Cardiac fibroblast (primary cell): ENCODE data around the gene PIM3.

ENCODE experiments used
- DNase-seq, 2 donors: peaks; one replicate each; pipeline versions ENCODE4 v3.0.0 to v3.0.0-alpha.2; 2010; ENCODE audit warnings: low read depth in 2 of 2
- H3K4me3 ChIP-seq, 2 donors: replicated peaks in 1 of 2; 1 replicate in 1 of 2; 2 replicates in 1 of 2; pipeline ENCODE4 v1.5.1; 2011; ENCODE audit warnings: low read depth in 2 of 2, low read length in 2 of 2, mild to moderate bottlenecking in 2 of 2, moderate library complexity in 1 of 2
- CTCF ChIP-seq: IDR thresholded peaks from one replicate; pipeline ENCODE4 v1.5.1; 2011; ENCODE audit warnings: low read depth, mild to moderate bottlenecking, low read length, inconsistent platforms

Gene PIM3

GRCh38 chr22:49970528-49971231, 10.1 kb downstream of the PIM3 start:
- DNase-seq = peak; percentile 94 to 95
- no peak for TF ChIP-seq CTCF
- H3K4me3 ChIP-seq = peak overlapping the region; percentile 32 to 48

GRCh38 chr22:49971232-49972162, 10.9 kb downstream of the PIM3 start:
- no peak for TF ChIP-seq CTCF
- peak overlapping the region; percentile 32 to 48 for H3K4me3 ChIP-seq
- DNase-seq = peak; percentile 45 to 77

GRCh38 chr22:49972163-49973017, 11.8 kb downstream of the PIM3 start:
- no peak for TF ChIP-seq CTCF
- DNase-seq = no peak
- H3K4me3 ChIP-seq = no peak overlapping the region

GRCh38 chr22:49973018-49973961, 12.7 kb downstream of the PIM3 start:
- peak in 1 of 2 donors; percentile 25 for DNase-seq
- H3K4me3 ChIP-seq = no peak overlapping the region

GRCh38 chr22:49975543-49976389, 15.2 kb downstream of the PIM3 start:
- H3K4me3 ChIP-seq = no peak overlapping the region
- TF ChIP-seq CTCF = no peak
- no peak for DNase-seq

More at GRCh38 chr22:49973018-49973961, 12.7 kb downstream of the PIM3 start:
- no peak for TF ChIP-seq CTCF
